ENCODE measurements around the gene SLC1A2. TPM values are rescaled to one million over a fixed set of nuclear protein-coding genes. Genes with fewer than 3 reads are reported as not detected.

SLC1A2 gene
- total RNA-seq, 1 experiment from 2014 or later, result 0.25 TPM

- intact Hi-C loops (cut with micrococcal nuclease), result no loop called here
- H3K4me1 ChIP-seq (ENCODE audit: control insufficient read depth in 1 of 2, insufficient read depth in 2 of 2, low read length in 2 of 2), result no peaks in the 10 kb centered on the region
- H3K9ac ChIP-seq (ENCODE audit: low read length), result no peak overlapping the region
- TF ChIP-seq EZH2 (IDR thresholded peaks at IDR 0.05), result no peak
- no peak for TF ChIP-seq ELF1 (IDR thresholded peaks at IDR 0.05; ENCODE audit: borderline replicate concordance, low read depth)
- no peak for TF ChIP-seq SRF (IDR thresholded peaks at IDR 0.05; ENCODE audit: low read depth)
- TF ChIP-seq ZNF274 (IDR thresholded peaks at IDR 0.05; ENCODE audit: low read depth, low read length), result no peak
- no peak for TF ChIP-seq YY1 (IDR thresholded peaks at IDR 0.05; ENCODE audit: extremely low read depth, insufficient replicate concordance, low read depth, low read length)
- no peak for TF ChIP-seq POLR2AphosphoS5 (IDR thresholded peaks at IDR 0.05; ENCODE audit: low read depth, low read length)
- TF ChIP-seq CEBPB (IDR thresholded peaks at IDR 0.05; ENCODE audit: low read depth), result no peak
- no peak for TF ChIP-seq SIN3A (IDR thresholded peaks at IDR 0.05; ENCODE audit: low read depth)
- no peak for TF ChIP-seq MAX (IDR thresholded peaks at IDR 0.05)
- no peak for TF ChIP-seq CBX3 (IDR thresholded peaks at IDR 0.05; ENCODE audit: low read depth)
- TF ChIP-seq POLR2A (IDR thresholded peaks at IDR 0.05; ENCODE audit: borderline replicate concordance, extremely low read depth, insufficient read depth, insufficient read length), result no peak
- TF ChIP-seq JUND (IDR thresholded peaks at IDR 0.05), result no peak
- no peak for TF ChIP-seq EZH2phosphoT487 (IDR thresholded peaks at IDR 0.05; ENCODE audit: borderline replicate concordance)
- no peak for TF ChIP-seq SP1 (IDR thresholded peaks at IDR 0.05; ENCODE audit: low read depth)
- TF ChIP-seq CTCF (IDR thresholded peaks at IDR 0.05 in 2 of 3, conservative IDR thresholded peaks at IDR 0.05 in 1 of 3; ENCODE audit: borderline replicate concordance in 1 of 3, insufficient read depth in 1 of 3, low read depth in 2 of 3, low read length in 2 of 3), result no peak
- no peak for TF ChIP-seq ZFX (IDR thresholded peaks at IDR 0.05)
- TF ChIP-seq RAD21 (IDR thresholded peaks at IDR 0.05; ENCODE audit: low read depth), result no peak
- TF ChIP-seq TCF7L2 (IDR thresholded peaks at IDR 0.05; ENCODE audit: borderline replicate concordance, extremely low read depth, insufficient read depth, insufficient read length), result no peak
- TF ChIP-seq ZBTB33 (IDR thresholded peaks at IDR 0.05; ENCODE audit: extremely low read depth, insufficient replicate concordance, low read length), result no peak
- no peak for TF ChIP-seq FOSL1 (IDR thresholded peaks at IDR 0.05; ENCODE audit: low read depth)
- no peak overlapping the region for H3K27ac ChIP-seq (ENCODE audit: low read depth, low read length)
- no TSS peak for BruUV-seq (replicated peaks)
- ATAC-seq, result no peak
- H3K27me3 ChIP-seq (ENCODE audit: insufficient read depth, low read length), result no peaks in the 10 kb centered on the region
- H3K9me2 ChIP-seq (ENCODE audit: insufficient read depth), result no peaks in the 10 kb centered on the region
- POLR2A ChIA-PET, result no interaction called here
- RAD21 ChIA-PET (ENCODE audit: low non-redundant PET in 1 of 2, low total read pairs in 2 of 2, uncharacterized antibody in 2 of 2, unreplicated experiment in 2 of 2), result no interaction called here
- H3K9me3 ChIP-seq (ENCODE audit: control insufficient read depth in 1 of 2, insufficient read depth in 1 of 2, low read depth in 1 of 2, low read length in 2 of 2), result no peaks in the 10 kb centered on the region
- DNase-seq (ENCODE audit: low read depth, low spot score), result no peak
- no peaks in the 10 kb centered on the region for H3K36me3 ChIP-seq (ENCODE audit: control insufficient read depth in 1 of 2, insufficient read depth in 2 of 2, low read length in 2 of 2)
- no peaks in the 10 kb centered on the region for H3K79me2 ChIP-seq (ENCODE audit: insufficient read depth, low read length)
- H2AFZ ChIP-seq (ENCODE audit: low read depth, low read length, poor library complexity, severe bottlenecking), result no peak overlapping the region
- no peaks in the 10 kb centered on the region for H4K20me1 ChIP-seq (ENCODE audit: insufficient read depth)
- no peak overlapping the region for H3K4me2 ChIP-seq (ENCODE audit: low read length)
- CTCF ChIA-PET, result no interaction called here
- H3K4me3 ChIP-seq (replicated peaks in 1 of 2; ENCODE audit: low read depth in 1 of 2, low read length in 2 of 2), result no peak overlapping the region
Measured at GRCh38 chr11:35313760-35314153, 105.6 kb downstream of the SLC1A2 start.

All from HCT116 (cell line).